Kidney epithelial cell (primary cell): ENCODE measurements around the gene RBFOX2. TPM values are rescaled to one million over a fixed set of nuclear protein-coding genes. Genes with fewer than 3 reads are reported as not detected.
A peak's percentile ranks its signal among the peaks of the same experiment; 100 is the strongest.

Experiments used
- DNase-seq: peaks from one replicate; pipeline ENCODE4 v3.0.0-alpha.2; 2010; ENCODE audit warnings: low read depth
- H3K27me3 ChIP-seq: 2 replicates; pipeline ENCODE4 v1.6.0; 2011; ENCODE audit warnings: low read length; ENCODE audit not compliant: control insufficient read depth, insufficient read depth
- H3K36me3 ChIP-seq: 2 replicates; pipeline ENCODE4 v1.5.1; 2011; ENCODE audit warnings: low read length; ENCODE audit not compliant: control insufficient read depth, insufficient read depth
- H3K4me3 ChIP-seq: 2 replicates; pipeline ENCODE4 v1.5.1; 2011; ENCODE audit warnings: low read depth, mild to moderate bottlenecking, control low read depth, low read length
- CTCF ChIP-seq: IDR thresholded peaks from 2 replicates; pipeline ENCODE4 v1.5.1; 2011; ENCODE audit warnings: mild to moderate bottlenecking, moderate library complexity, low read length, control low read depth, inconsistent platforms; ENCODE audit not compliant: insufficient read depth, poor library complexity, severe bottlenecking
- total RNA-seq: library from RNA; depleted of rRNA; stranded (reverse); fragments of >200 nt; gene quantifications from 2 replicates; pipeline ENCODE4 v1.2.3, GENCODE V29; 2015

The RBFOX2 gene
- total RNA-seq, 1 donor from 2014 or later: 75.1 TPM

GRCh38 chr22:35917651-35918050, 111.0 kb downstream of the RBFOX2 start:
- TF ChIP-seq CTCF: no peak
- no peak for DNase-seq
- Histone ChIP-seq H3K27me3 (no peaks in the 10 kb centered on the region), H3K36me3 (no peaks in the 10 kb centered on the region), H3K4me3 (no peak overlapping the region)

DNA sequence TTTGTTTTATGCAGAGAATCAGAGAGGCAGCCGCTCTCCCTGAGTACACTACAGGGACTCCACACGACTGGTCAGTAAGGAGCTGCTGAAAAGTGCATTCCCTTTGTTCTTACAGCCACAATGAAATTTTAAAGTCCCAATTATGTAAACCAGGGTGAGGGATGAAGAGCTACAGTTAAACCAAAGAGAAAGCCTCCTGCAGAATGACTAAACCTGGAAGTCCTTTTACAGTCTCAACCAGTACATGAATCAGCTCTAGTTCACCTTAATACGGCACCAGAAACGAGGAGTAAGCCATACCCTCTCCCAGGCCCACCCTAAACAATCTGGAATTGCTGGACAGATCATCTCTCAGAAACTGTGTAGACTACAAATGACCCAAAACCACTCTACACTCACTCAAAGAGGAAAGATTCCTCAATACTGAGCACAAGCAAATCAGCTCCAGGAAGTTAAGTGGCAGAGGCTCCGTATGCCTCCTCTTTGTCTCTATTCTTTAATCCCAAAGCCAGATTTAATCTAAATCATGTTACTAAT, 113.1 kb downstream of the RBFOX2 start:
- Histone ChIP-seq H3K36me3 (no peaks in the 10 kb centered on the region), H3K27me3 (no peaks in the 10 kb centered on the region), H3K4me3 (no peak overlapping the region)
- DNase-seq: no peak
- no peak for TF ChIP-seq CTCF

GRCh38 chr22:35914665-35915476, 113.8 kb downstream of the RBFOX2 start:
- peak; percentile 84 for DNase-seq
- no peak for TF ChIP-seq CTCF
- Histone ChIP-seq H3K27me3 (no peaks in the 10 kb centered on the region), H3K36me3 (no peaks in the 10 kb centered on the region), H3K4me3 (peak overlapping the region; percentile 38)

DNA sequence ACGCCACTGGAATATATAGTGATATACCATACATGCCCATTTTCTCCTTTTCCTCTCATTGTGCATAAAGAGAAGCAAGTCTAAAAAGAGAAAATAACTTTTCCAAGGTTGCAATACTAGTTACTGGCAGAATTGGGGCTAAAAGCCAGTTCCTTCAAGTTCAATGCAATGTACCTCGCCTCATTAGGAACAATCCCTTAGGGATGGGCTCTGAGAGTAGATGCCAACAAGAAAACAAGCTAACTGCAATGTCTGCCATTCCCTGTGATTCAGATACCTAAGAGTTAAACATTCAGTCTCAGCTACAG, 114.3 kb downstream of the RBFOX2 start:
- no peak for DNase-seq
- TF ChIP-seq CTCF: no peak
- H3K4me3 ChIP-seq: no peak overlapping the region
- no peaks in the 10 kb centered on the region for H3K27me3 ChIP-seq
- H3K36me3 ChIP-seq: no peaks in the 10 kb centered on the region

- Histone ChIP-seq H3K27me3 (no peaks in the 10 kb centered on the region), H3K4me3 (no peak overlapping the region), H3K36me3 (no peaks in the 10 kb centered on the region)
- TF ChIP-seq CTCF: no peak
- DNase-seq: no peak
Measured at GRCh38 chr22:35913925-35914324, 114.7 kb downstream of the RBFOX2 start.

DNA sequence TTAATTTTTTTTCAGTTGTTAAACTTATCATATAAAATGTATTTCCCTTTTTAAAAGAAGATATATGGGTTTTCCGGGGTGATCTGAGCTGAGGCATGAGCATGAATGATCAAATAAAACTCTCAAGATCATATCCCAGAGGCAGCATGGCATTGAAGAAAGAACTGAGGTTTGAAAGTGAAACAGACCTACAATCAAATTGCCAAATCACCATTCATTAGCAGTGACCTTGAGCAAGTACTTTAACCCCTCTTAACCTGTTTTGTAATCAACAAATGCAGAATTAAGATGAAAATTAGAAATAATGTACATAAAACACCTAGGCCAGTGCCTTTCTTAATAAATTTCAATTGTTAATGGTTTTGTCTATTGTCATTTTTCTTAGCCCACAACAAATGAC, 116.0 kb downstream of the RBFOX2 start:
- no peaks in the 10 kb centered on the region for H3K27me3 ChIP-seq
- H3K4me3 ChIP-seq: no peak overlapping the region
- H3K36me3 ChIP-seq: no peaks in the 10 kb centered on the region
- no peak for DNase-seq
- no peak for TF ChIP-seq CTCF
